Measurements from ENCODE around the gene NTNG1.

GRCh38 chr1:107100331-107100984 lies 40.4 kb upstream of the NTNG1 start:
- no peak for TF ChIP-seq ZNF274 (CRISPR knock-in tag; IDR thresholded peaks at IDR 0.05)
- no peak for TF ChIP-seq RXRB (CRISPR knock-in tag; IDR thresholded peaks at IDR 0.05; ENCODE audit: borderline replicate concordance)
- no peak for TF ChIP-seq ZNF138 (CRISPR knock-in tag; IDR thresholded peaks at IDR 0.05; ENCODE audit: low read depth)
- no peak for TF ChIP-seq ZNF431 (CRISPR knock-in tag; IDR thresholded peaks at IDR 0.05; ENCODE audit: borderline replicate concordance, low read depth)
- TF ChIP-seq CTCF (CRISPR knock-in tag; IDR thresholded peaks at IDR 0.05), result no peak
- TF ChIP-seq REST (IDR thresholded peaks at IDR 0.05; ENCODE audit: borderline replicate concordance in 1 of 2, low read depth in 1 of 2, low read length in 2 of 2), result no peak
